WTC11 (cell line): Measurements from ENCODE around the gene HDAC9. TPM values are rescaled to one million over a fixed set of nuclear protein-coding genes. Genes with fewer than 3 reads are reported as not detected.
A peak's percentile ranks its signal among the peaks of the same experiment; 100 is the strongest.

ENCODE experiments used
- ATAC-seq: fragments of 200-7000 bp; cut with Tn5 transposase; 2 replicates; pipeline ENCODE4 v1.10.0; 2021; ENCODE audit warnings: mild to moderate bottlenecking, moderate library complexity
- CTCF ChIA-PET: fragments of 300-600 bp; sonication (Branson Sonifier 250); formaldehyde crosslinking; loops from one replicate; lab custom pipeline; 2021; ENCODE audit warnings: antibody characterized with exemption; lab: Charles Lee
- POLR2A ChIA-PET: fragments of 350-600 bp; sonication (Branson Sonifier 250); formaldehyde crosslinking; loops from one replicate; lab custom pipeline; 2021; ENCODE audit warnings: antibody characterized with exemption; lab: Charles Lee
- DNase-seq: peaks from one replicate; pipeline ENCODE4 v3.0.0; 2021; ENCODE audit warnings: low spot score
- H3K27ac Mint-ChIP-seq: 2 replicates; pipeline ENCODE4 v1.8.0; 2021; ENCODE audit warnings: mixed read lengths
- H3K27me3 Mint-ChIP-seq: 2 replicates; pipeline ENCODE4 v1.8.0; 2021; ENCODE audit warnings: low read depth, mild to moderate bottlenecking, moderate library complexity, mixed read lengths
- H3K36me3 Mint-ChIP-seq: 2 replicates; pipeline ENCODE4 v1.8.0; 2021; ENCODE audit warnings: mixed read lengths
- H3K4me1 Mint-ChIP-seq: 2 replicates; pipeline ENCODE4 v1.8.0; 2022; ENCODE audit warnings: mixed read lengths
- H3K4me3 Mint-ChIP-seq: 2 replicates; pipeline ENCODE4 v1.8.0; 2021; ENCODE audit warnings: mild to moderate bottlenecking, moderate library complexity, mixed read lengths
- H3K9me3 Mint-ChIP-seq: 2 replicates; pipeline ENCODE4 v1.8.0; 2021; ENCODE audit warnings: mixed read lengths
- AFF4 ChIP-seq: sonication (generic); formaldehyde crosslinking; IDR thresholded peaks from 2 replicates; pipeline ENCODE4 v1.8.1; 2023; ENCODE audit warnings: mild to moderate bottlenecking, missing genetic modification reagents, borderline replicate concordance
- ATF1 ChIP-seq: sonication (generic); formaldehyde crosslinking; IDR thresholded peaks from 2 replicates; pipeline ENCODE4 v1.8.1; 2023; ENCODE audit warnings: mild to moderate bottlenecking, moderate library complexity, missing genetic modification reagents
- ETV6 ChIP-seq: sonication (generic); formaldehyde crosslinking; IDR thresholded peaks from 2 replicates; pipeline ENCODE4 v1.8.1; 2022; ENCODE audit warnings: mild to moderate bottlenecking, missing genetic modification reagents
- GRHL2 ChIP-seq: fragments of 250-450 bp; sonication (Bioruptor Pico); IDR thresholded peaks from 2 replicates; pipeline ENCODE4 v1.8.0; 2022; ENCODE audit warnings: mild to moderate bottlenecking, moderate library complexity; ENCODE audit not compliant: insufficient replicate concordance, severe bottlenecking
- MLX ChIP-seq: sonication (generic); formaldehyde crosslinking; IDR thresholded peaks from 2 replicates; pipeline ENCODE4 v1.8.1; 2023; ENCODE audit warnings: mild to moderate bottlenecking, missing genetic modification reagents, moderate library complexity
- MXD4 ChIP-seq: fragments of 250-450 bp; sonication (Bioruptor Pico); IDR thresholded peaks from 2 replicates; pipeline ENCODE4 v1.8.0; 2021; ENCODE audit warnings: mild to moderate bottlenecking, moderate library complexity, borderline replicate concordance
- NFATC4 ChIP-seq: fragments of 250-450 bp; sonication (Bioruptor Pico); IDR thresholded peaks from 2 replicates; pipeline ENCODE4 v1.9.0; 2021; ENCODE audit warnings: mild to moderate bottlenecking
- NFE2L1 ChIP-seq: sonication (generic); formaldehyde crosslinking; IDR thresholded peaks from 2 replicates; pipeline ENCODE4 v1.8.1; 2023; ENCODE audit warnings: missing genetic modification reagents
- NFYB ChIP-seq: sonication (generic); formaldehyde crosslinking; conservative IDR thresholded peaks from 2 replicates; pipeline ENCODE4 v1.8.0; 2022; ENCODE audit warnings: low read depth, missing genetic modification reagents
- NR1H2 ChIP-seq: sonication (generic); formaldehyde crosslinking; IDR thresholded peaks from 2 replicates; pipeline ENCODE4 v1.9.0; 2021; ENCODE audit warnings: mild to moderate bottlenecking, moderate library complexity, missing genetic modification reagents
- NR3C1 ChIP-seq: sonication (generic); formaldehyde crosslinking; conservative IDR thresholded peaks from 2 replicates; pipeline ENCODE4 v1.8.1; 2023; ENCODE audit warnings: low read depth, mild to moderate bottlenecking, missing genetic modification reagents
- PRRX2 ChIP-seq: fragments of 250-450 bp; sonication (Bioruptor Pico); IDR thresholded peaks from 2 replicates; pipeline ENCODE4 v1.8.0; 2021; ENCODE audit warnings: mild to moderate bottlenecking
- RELA ChIP-seq: sonication (generic); formaldehyde crosslinking; IDR thresholded peaks from 2 replicates; pipeline ENCODE4 v1.8.1; 2022; ENCODE audit warnings: missing genetic modification reagents, mild to moderate bottlenecking, borderline replicate concordance
- SMAD3 ChIP-seq: sonication (generic); formaldehyde crosslinking; IDR thresholded peaks from 2 replicates; pipeline ENCODE4 v1.8.0; 2022; ENCODE audit warnings: missing genetic modification reagents, mild to moderate bottlenecking, borderline replicate concordance
- SP1 ChIP-seq: sonication (generic); formaldehyde crosslinking; conservative IDR thresholded peaks from 2 replicates; pipeline ENCODE4 v1.8.1; 2022; ENCODE audit warnings: missing genetic modification reagents
- TEAD1 ChIP-seq: sonication (generic); formaldehyde crosslinking; IDR thresholded peaks from 2 replicates; pipeline ENCODE4 v1.8.0; 2022; ENCODE audit warnings: mild to moderate bottlenecking, missing genetic modification reagents
- ZNF121 ChIP-seq: sonication (generic); formaldehyde crosslinking; IDR thresholded peaks from 2 replicates; pipeline ENCODE4 v1.8.0; 2023; ENCODE audit warnings: missing genetic modification reagents
- ZNF232 ChIP-seq: sonication (generic); formaldehyde crosslinking; IDR thresholded peaks from 2 replicates; pipeline ENCODE4 v1.8.0; 2022; ENCODE audit warnings: mild to moderate bottlenecking, missing genetic modification reagents
- ZNF317 ChIP-seq: sonication (generic); formaldehyde crosslinking; IDR thresholded peaks from 2 replicates; pipeline ENCODE4 v1.8.1; 2023; ENCODE audit warnings: low read depth, mild to moderate bottlenecking, moderate library complexity, missing genetic modification reagents, borderline replicate concordance
- ZNF512 ChIP-seq: sonication (generic); formaldehyde crosslinking; IDR thresholded peaks from 2 replicates; pipeline ENCODE4 v1.8.1; 2022; ENCODE audit warnings: missing genetic modification reagents, borderline replicate concordance
- total RNA-seq: library from RNA; stranded (reverse); gene quantifications from 3 replicates; pipeline ENCODE4 v1.2.3, GENCODE V29; 2021
- TF ChIP-seq, protein P1 (sequence below): fragments of 250-450 bp; sonication (Bioruptor Pico); IDR thresholded peaks from 2 replicates; pipeline ENCODE4 v1.9.0; 2021; ENCODE audit warnings: mild to moderate bottlenecking
- TF ChIP-seq, protein P2 (sequence below): sonication (generic); formaldehyde crosslinking; IDR thresholded peaks from 2 replicates; pipeline ENCODE4 v1.8.1; 2022; ENCODE audit warnings: mild to moderate bottlenecking, missing genetic modification reagents, moderate library complexity, borderline replicate concordance
- TF ChIP-seq, protein P3 (sequence below): sonication (generic); formaldehyde crosslinking; conservative IDR thresholded peaks from 2 replicates; pipeline ENCODE4 v1.8.1; 2022; ENCODE audit warnings: mild to moderate bottlenecking, missing genetic modification reagents
- TF ChIP-seq, protein P4 (sequence below): sonication (generic); formaldehyde crosslinking; IDR thresholded peaks from 2 replicates; pipeline ENCODE4 v1.8.1; 2023; ENCODE audit warnings: mild to moderate bottlenecking, missing genetic modification reagents

Gene HDAC9
- total RNA-seq, 1 experiment from 2014 or later, result 18.8 TPM

DNA sequence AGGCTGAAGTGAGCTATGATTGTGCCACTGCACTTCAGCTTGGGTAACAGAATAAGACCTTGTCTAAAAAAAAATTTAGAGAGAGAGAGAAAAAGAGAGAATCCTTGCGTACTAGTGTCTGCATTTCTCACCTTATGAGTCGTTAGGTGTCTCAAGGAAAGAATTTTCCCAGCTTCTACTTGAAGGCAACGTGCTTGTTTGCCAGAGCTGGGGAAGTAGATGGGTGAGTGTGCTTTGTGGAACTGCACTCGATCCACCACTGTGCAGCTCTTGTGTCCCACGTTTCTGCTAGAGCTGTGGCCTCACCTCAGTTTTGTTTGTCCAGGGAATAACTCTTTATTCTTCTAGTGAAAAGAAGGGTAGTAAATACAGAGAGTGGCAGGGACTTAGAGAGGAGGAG is 38.9 kb downstream of the HDAC9 start (continued):
- no peak for TF ChIP-seq AFF4 (CRISPR knock-in tag)
- TF ChIP-seq SMAD3 (CRISPR knock-in tag), result no peak
- TF ChIP-seq ZNF121 (CRISPR knock-in tag), result no peak
- no peak for TF ChIP-seq PRRX2
- no peak for TF ChIP-seq ETV6 (CRISPR knock-in tag)
- TF ChIP-seq NFE2L1 (CRISPR knock-in tag), result no peak

DNA sequence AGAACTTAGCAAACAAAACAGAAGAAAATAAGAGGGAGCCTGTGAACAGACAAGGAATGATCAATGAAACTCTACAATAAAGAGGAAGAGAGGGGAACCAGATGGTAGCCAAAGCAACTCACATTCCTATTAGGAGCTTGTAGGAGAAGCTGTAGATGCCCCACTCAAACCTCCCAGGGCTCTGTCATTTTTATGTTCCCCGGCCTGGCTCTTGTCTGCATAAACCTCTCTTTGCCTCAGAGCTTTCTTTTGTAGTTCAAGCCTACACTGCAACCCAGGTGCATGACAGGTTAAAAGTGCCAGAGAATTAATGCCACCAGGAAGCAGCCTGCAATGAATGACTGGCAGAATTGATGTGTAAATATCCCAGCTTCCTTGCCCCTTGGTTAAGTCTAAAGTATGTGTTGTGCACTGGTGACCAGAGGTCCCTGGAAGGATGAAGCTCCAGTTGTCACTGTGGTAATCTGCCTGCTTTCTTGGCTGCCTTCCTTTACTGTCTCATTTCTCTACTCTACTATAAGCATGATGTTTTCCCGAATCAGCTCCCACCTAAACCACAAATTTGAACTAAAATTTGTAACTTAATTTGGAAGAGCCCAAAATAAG is 40.4 kb downstream of the HDAC9 start:
- Mint-ChIP-seq H3K27me3 (no peaks in the 10 kb centered on the region), H3K9me3 (no peaks in the 10 kb centered on the region), H3K27ac (peak overlapping the region; percentile 44), H3K4me3 (no peak overlapping the region), H3K4me1 (peaks cover 14% of the 10 kb centered on the region), H3K36me3 (no peaks in the 10 kb centered on the region)
- CTCF ChIA-PET, result interaction anchor here (0.7 to 1.2 kb wide), 9 partner anchors 14 to 178 kb away, joined by 3 to 8 read pairs (median 3); partner anchors contain the start of gene HDAC9
- ATAC-seq, result peak; percentile 87
- TF ChIP-seq TEAD1 (CRISPR knock-in tag) (no peak), NR1H2 (CRISPR knock-in tag) (no peak)
- TF ChIP-seq, all 79 proteins: peak for 0
- peak; percentile 16 for DNase-seq
- POLR2A ChIA-PET, result interaction anchor here (0.6 to 0.7 kb wide), 2 partner anchors 22 to 142 kb away, joined by 3 read pairs; no protein-coding TSS in a partner anchor

- CTCF ChIA-PET, result interaction anchor here (0.7 to 1.2 kb wide), 6 partner anchors 14 to 178 kb away, joined by 3 to 8 read pairs (median 4); partner anchors contain the start of gene HDAC9
- Mint-ChIP-seq H3K27ac (no peak overlapping the region), H3K27me3 (no peaks in the 10 kb centered on the region), H3K36me3 (no peaks in the 10 kb centered on the region), H3K4me3 (no peak overlapping the region), H3K9me3 (no peaks in the 10 kb centered on the region), H3K4me1 (peaks cover 14% of the 10 kb centered on the region)
- no peak for DNase-seq
- ATAC-seq, result no peak
- POLR2A ChIA-PET, result interaction anchor here (0.6 to 0.7 kb wide), 2 partner anchors 21 to 143 kb away, joined by 3 read pairs; no protein-coding TSS in a partner anchor
- no peak for TF ChIP-seq NFE2L1 (CRISPR knock-in tag)
- TF ChIP-seq NR1H2 (CRISPR knock-in tag), result no peak
- TF ChIP-seq ZNF232 (CRISPR knock-in tag), result no peak
- no peak for TF ChIP-seq NFATC4 (CRISPR knock-in tag)
- TF ChIP-seq NFYB (CRISPR knock-in tag), result no peak
- no peak for TF ChIP-seq RELA (CRISPR knock-in tag)
- TF ChIP-seq MXD4, result no peak
- TF ChIP-seq, protein P1, sequence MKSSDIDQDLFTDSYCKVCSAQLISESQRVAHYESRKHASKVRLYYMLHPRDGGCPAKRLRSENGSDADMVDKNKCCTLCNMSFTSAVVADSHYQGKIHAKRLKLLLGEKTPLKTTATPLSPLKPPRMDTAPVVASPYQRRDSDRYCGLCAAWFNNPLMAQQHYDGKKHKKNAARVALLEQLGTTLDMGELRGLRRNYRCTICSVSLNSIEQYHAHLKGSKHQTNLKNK (CRISPR knock-in tag), result no peak
- TF ChIP-seq, protein P2, sequence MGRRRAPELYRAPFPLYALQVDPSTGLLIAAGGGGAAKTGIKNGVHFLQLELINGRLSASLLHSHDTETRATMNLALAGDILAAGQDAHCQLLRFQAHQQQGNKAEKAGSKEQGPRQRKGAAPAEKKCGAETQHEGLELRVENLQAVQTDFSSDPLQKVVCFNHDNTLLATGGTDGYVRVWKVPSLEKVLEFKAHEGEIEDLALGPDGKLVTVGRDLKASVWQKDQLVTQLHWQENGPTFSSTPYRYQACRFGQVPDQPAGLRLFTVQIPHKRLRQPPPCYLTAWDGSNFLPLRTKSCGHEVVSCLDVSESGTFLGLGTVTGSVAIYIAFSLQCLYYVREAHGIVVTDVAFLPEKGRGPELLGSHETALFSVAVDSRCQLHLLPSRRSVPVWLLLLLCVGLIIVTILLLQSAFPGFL (CRISPR knock-in tag), result no peak
- TF ChIP-seq GRHL2 (CRISPR knock-in tag), result no peak
- TF ChIP-seq, protein P3, sequence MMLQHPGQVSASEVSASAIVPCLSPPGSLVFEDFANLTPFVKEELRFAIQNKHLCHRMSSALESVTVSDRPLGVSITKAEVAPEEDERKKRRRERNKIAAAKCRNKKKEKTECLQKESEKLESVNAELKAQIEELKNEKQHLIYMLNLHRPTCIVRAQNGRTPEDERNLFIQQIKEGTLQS (CRISPR knock-in tag), result no peak
- no peak for TF ChIP-seq SMAD3 (CRISPR knock-in tag)
- TF ChIP-seq, protein P4, sequence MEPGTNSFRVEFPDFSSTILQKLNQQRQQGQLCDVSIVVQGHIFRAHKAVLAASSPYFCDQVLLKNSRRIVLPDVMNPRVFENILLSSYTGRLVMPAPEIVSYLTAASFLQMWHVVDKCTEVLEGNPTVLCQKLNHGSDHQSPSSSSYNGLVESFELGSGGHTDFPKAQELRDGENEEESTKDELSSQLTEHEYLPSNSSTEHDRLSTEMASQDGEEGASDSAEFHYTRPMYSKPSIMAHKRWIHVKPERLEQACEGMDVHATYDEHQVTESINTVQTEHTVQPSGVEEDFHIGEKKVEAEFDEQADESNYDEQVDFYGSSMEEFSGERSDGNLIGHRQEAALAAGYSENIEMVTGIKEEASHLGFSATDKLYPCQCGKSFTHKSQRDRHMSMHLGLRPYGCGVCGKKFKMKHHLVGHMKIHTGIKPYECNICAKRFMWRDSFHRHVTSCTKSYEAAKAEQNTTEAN (CRISPR knock-in tag), result no peak
- no peak for TF ChIP-seq ATF1
- TF ChIP-seq NR3C1 (CRISPR knock-in tag), result no peak
- no peak for TF ChIP-seq MLX
- no peak for TF ChIP-seq ZNF317 (CRISPR knock-in tag)
- TF ChIP-seq ZNF512, result no peak
- no peak for TF ChIP-seq SP1 (CRISPR knock-in tag)
These were observed 40.9 kb downstream of the HDAC9 start for GRCh38 chr7:18536486-18536885.
